ENCODE measurements around the gene MORN3.

GRCh38 chr12:121632069-121632970, 37.1 kb downstream of the MORN3 start:
- TF ChIP-seq YY1 (IDR thresholded peaks at IDR 0.05; ENCODE audit: insufficient read depth, insufficient read length) (no peak), SUZ12 (IDR thresholded peaks at IDR 0.05; ENCODE audit: extremely low read depth, insufficient read depth, insufficient read length) (no peak), ZNF274 (IDR thresholded peaks at IDR 0.05; ENCODE audit: low read depth, low read length) (no peak)

Data from NT2/D1 (cell line).